Breast epithelium (tissue), 3 donors: ENCODE data around the gene TMCC3.

Experiments
- CTCF ChIP-seq, 3 donors: fragments of 450-650 bp; IDR thresholded peaks; one replicate each; pipeline ENCODE4 v1.5.1; 2016 to 2017; ENCODE audit warnings: antibody characterized with exemption in 3 of 3, mild to moderate bottlenecking in 3 of 3, moderate library complexity in 3 of 3
- POLR2A ChIP-seq: fragments of 450-650 bp; IDR thresholded peaks from one replicate; pipeline ENCODE4 v1.6.1; 2016; ENCODE audit warnings: antibody characterized with exemption, mild to moderate bottlenecking, moderate library complexity
- POLR2AphosphoS5 ChIP-seq, 3 donors: sonication (generic); formaldehyde crosslinking; IDR thresholded peaks; one replicate each; pipeline ENCODE4 v1.6.1; 2017; ENCODE audit warnings: antibody characterized with exemption in 3 of 3

GRCh38 chr12:94631058-94631457, 19.3 kb downstream of the TMCC3 start:
- TF ChIP-seq CTCF (IDR thresholded peaks at IDR 0.05) = no peak
- no peak for TF ChIP-seq POLR2A
- TF ChIP-seq POLR2AphosphoS5 (IDR thresholded peaks at IDR 0.05) = no peak
